ENCODE data around the gene CAPN8. TPM values are rescaled to one million over a fixed set of nuclear protein-coding genes. Genes with fewer than 3 reads are reported as not detected.

The CAPN8 gene
- total RNA-seq, result not detected in 2 replicates

DNA sequence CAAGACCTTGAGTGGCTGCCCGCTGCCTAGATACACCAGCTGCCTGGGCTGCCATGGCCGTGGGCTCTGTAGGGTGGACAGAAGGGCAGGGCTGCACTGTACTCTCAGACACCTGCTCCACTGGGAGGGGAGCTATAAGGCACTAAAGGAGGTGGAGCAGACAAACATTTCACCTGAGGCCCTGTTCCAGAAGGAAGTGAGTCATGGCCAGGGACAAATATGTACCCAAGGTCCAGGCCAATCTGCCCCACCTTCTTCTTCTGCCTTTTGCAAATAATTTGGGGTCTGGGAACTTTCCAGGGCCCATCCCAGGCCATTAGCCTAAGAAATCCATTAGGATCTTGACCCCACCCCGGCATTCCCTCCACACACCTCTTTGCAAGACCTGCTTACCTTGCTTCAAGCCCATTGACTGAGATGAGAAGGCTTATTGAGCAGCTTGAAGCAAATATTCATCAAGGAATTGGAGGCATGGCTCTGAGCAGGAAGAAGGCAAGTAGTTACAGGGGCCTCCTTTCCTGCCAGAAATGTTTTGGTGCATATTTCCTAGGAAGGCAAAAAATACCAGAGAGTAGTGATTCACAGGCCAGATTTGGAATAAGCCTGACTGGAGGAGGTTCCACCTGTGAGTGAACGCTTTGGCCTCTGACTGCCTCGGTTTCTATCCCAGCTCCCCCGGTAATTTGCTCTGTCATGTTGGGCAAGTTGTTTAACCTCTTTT is at the start of gene CAPN8:
Gene CAPN8 (minus strand): TSS at position 110 of the 721 bp plus-strand sequence. CDS start 55 bp downstream, at position 55.

GRCh38 chr1:223712194-223712849 is 46.8 kb upstream of the CAPN8 start, which contains the start of gene CAPN2:
CAPN2 (plus strand) TSS chr1:223712539; CDS start chr1:223712641, 102 bp downstream.

Other genes starting within 250 kb of the CAPN8 start
- gene CAPN2, start 46.8 kb upstream of the CAPN8 start, total RNA-seq, result 300 and 304 TPM in 2 replicates
- gene TP53BP2, start 180.2 kb upstream of the CAPN8 start, total RNA-seq, result 13.4 and 17.7 TPM in 2 replicates

Measured in mammary microvascular endothelial cell (primary cell).